Mammary epithelial cell (primary cell): ENCODE results near the gene CCNK.

Experiments
- CTCF ChIP-seq, 2 donors: IDR thresholded peaks in 1 of 2; conservative IDR thresholded peaks in 1 of 2; 2 replicates each; pipeline ENCODE4 v1.5.1; 2011 to 2012; ENCODE audit warnings: inconsistent platforms in 2 of 2, low read length in 2 of 2, mild to moderate bottlenecking in 2 of 2, control low read depth in 1 of 2, low read depth in 1 of 2; ENCODE audit not compliant: insufficient read depth in 1 of 2; ENCODE audit errors: extremely low read depth in 1 of 2
- EZH2 ChIP-seq: IDR thresholded peaks from 2 replicates; pipeline ENCODE4 v1.6.1; 2012; ENCODE audit warnings: low read length, inconsistent platforms, borderline replicate concordance

- TF ChIP-seq CTCF (conservative IDR thresholded peaks at IDR 0.05 in 1 of 2, IDR thresholded peaks at IDR 0.05 in 1 of 2; ENCODE audit: extremely low read depth in 1 of 2, insufficient read depth in 1 of 2, low read depth in 1 of 2, low read length in 2 of 2) (no peak), EZH2 (no peak)
Observed at GRCh38 chr14:99520571-99521081, 39.4 kb downstream of the CCNK start.
